HG02943 (cell line): Measurements from ENCODE around the gene KMT2C.
"Not testable (repeated sequence)": the region's sequence is repeated elsewhere in the genome, so short reads cannot be mapped to it uniquely, and the experiment has no call there.

Source experiments
- ATAC-seq: cut with Tn5 transposase; IDR thresholded peaks from one replicate; pipeline ENCODE4 v1.9.1; 2021; ENCODE audit warnings: mild to moderate bottlenecking, low read depth, moderate library complexity; ENCODE audit not compliant: unreplicated experiment

The KMT2C gene

DNA sequence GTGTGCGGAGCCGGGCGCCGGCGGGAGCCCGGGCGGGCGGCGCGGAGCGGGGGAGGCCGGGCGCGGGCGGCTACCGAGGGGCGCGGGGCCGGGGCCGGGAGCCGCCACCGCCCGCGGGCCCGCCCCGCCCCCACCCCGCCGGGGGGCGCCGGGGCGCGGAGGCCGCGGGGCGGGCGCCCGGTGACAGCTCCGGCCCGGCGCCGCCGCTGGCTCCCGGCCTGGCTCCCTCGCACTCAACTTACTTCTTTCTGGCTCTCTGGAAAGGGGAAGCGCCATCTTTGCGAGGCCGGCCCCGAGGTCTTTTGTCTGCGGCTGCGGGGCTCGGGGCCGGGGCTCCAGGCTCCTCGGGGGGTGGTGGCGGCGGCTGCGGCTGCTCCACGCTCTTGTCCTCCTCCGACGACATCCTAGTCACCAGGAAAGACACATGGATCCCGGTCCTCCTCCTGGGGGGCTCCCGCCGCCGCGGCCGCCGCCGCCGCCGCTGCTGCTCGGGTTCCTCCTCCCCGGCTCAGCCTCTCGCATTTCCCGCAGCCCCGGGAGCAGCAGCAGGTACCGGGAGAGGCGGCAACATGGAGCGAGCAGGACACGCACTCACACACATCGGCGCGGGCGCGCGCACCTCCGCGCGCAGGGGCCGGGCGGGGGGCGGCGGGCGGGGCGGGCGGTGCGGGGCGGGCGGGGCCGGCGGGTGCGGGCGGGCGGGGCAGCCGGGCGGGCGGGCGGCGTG lies at the start of gene KMT2C:
KMT2C (minus strand) TSS at position 620 of the 727 bp plus-strand sequence; CDS start at position 403, 217 bp downstream.
- peak; percentile 22 for ATAC-seq

DNA sequence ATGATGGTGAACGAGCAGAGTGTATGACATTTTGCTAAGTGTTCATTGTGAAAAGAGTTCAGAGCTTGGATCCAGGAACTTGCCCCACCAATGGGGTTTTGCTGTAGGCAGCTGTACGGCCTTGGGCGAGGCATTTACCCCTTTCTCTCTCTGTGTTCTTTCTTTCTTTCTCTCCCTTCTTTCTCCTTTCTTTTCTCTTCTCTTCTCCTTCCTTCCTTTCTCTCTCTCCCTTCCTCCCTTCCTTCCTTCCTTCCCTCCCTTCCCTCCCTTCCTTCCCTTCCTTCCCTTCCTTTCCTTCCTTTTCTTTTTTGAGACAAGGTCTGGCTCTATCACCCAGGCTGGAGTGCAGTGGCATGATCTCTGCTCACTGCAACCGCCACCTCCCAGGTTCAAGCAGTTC lies 45.3 kb upstream of the KMT2C start:
- ATAC-seq: no peak

DNA sequence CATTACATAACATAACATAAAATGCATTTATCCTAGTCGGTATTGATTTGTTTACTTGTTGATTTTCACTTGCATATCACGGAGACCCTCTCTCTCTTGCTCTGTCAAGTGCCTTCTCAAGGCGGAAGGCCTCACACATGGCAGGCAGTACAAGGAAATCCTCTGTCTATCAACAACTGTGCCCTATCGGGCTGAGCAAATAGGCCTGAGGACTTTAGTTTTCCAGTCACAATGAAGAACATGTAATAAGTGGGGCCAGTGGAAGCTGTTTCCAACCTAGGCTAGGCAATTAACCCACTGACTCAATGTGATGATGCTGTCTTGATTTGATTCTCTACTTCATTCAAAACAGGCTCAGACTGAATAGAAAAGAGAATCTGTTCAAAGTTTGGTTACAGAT lies 44.9 kb upstream of the KMT2C start:
- no peak for ATAC-seq

DNA sequence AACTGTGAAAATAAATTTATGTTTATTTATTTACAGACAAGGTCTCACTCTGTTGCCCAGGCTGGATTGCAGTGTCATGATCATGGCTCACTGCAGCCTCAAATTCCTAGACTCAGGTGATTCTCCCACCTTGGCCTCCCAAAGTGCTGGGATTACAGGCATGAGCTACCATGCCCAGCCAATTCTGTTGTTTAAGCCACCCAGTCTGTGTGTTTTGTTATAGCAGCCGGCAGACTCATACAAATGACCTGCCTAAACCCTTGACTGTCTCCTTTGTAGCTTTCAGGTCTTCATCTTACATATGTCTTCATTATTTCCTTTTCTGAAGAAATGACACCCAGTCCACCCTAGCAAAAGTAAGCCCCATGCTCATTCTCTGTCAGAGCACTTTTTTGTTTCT lies 43.8 kb upstream of the KMT2C start:
- no peak for ATAC-seq

DNA sequence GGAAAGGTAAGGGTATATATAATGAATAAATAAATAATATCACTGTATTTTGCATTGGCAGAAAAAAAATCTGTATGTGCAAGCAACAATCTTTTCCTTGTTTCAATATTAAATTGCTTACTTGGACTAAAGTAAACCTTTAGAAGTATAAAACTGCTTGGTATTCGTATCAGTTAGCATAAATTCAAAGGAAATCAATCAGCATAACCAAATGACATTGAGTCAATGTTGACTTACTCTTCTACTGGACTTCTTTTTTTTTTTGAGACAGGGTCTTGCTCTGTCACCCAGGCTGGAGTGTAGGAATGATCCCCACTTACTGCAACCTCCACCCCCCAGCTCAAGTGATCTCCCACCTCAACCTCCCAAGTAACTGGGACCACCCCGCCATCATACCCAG lies 42.3 kb upstream of the KMT2C start:
- no peak for ATAC-seq

DNA sequence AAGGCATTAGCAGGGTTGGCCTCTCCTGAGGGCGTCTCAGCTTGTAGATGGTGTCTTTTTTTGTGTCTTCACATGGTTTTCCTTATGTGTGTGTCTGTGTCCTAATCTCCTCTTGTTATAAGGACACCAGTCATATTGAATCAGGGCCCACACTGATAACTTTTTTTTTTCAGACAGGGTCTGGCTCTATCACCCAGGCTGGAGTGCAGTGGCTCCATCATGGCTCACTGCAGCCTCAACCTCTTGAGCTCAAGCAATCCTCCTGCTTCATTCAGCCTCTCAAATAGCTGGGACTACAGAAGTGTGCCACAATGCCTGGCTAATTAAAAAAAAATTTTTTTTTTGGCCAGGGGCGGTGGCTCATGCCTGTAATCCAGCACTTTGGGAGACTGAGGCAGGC lies 41.3 kb upstream of the KMT2C start:
- no peak for ATAC-seq

DNA sequence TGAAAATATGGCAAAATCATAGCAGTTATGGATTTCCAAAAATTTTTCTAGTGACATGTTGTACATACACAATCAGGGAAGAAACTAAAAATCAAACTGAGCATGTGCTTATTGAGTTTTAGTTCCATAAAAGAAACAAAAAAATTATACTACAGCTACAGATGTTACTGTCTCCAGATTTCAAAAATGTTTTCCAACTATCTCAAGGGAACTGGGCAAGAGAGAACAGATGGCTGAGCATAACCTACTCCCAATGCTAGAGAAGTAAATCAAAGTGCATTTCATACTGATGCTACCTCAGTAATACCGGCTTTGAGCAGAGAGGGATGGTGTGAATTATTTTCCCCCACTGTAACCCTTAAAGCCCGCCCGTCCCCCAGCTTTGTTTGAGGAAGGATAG lies 40.7 kb upstream of the KMT2C start:
- ATAC-seq: no peak

DNA sequence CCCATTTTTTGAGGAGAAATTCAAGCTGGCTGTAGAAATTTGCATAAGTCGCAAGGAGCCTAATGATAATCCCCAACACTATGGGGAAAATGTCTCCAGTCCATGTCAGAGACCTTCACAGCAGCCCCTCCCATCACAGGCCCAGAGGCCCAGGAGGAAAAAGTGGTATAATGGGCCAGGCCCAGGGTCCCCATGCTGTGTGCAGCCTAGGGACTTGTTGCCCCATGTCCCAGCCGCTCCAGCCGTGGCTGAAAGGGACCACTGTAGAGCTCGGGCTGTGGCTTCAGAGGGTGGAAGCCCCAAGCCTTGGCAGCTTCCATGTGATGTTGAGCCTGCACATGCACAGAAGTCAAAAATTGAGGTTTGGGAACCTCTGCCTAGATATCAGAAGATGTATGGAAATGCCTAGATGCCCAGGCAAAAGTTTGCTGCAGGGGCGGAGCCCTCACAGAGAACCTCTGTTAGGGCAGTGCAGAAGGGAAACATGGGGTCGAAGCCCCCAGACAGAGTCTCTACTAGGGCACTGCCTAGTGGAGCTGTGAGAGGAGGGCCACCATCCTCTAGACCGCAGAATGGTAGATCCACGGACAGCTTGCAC lies 35.3 kb upstream of the KMT2C start:
- not testable (repeated sequence) for ATAC-seq

DNA sequence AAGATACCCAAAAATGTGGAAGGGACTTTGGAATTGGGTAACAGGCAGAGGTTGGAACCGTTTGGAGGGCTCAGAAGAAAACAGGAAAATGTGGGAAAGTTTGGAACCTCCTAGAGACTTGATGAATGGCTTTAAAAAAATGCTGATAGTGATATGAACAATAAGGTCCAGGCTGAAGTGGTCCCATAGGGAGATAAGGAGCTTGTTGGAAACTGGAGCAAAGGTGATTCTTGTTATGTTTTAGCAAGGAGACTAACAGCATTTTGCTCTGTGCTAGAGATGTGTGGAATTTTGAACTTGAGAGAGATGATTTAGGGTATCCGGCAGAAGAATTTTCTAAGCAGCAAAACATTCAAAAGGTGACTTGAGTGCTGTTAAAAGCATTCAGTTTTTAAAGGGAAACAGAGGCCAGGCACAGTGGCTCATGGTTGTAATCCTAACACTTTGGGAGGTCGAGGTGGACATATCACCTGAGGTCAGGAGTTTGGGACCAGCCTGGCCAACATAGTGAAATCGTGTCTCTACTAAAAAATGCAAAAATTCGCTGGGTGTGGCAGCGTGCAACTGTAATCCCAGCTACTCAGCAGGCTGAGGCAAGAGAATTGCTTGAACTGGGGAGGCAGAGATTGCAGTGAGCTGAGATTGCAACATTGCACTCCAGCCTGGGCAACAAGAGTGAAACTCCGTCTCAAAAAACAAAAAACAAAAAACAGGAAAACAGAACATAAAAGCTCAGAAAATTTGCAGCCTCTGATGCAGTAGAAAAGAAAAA lies 34.6 kb upstream of the KMT2C start:
- ATAC-seq: not testable (repeated sequence)

DNA sequence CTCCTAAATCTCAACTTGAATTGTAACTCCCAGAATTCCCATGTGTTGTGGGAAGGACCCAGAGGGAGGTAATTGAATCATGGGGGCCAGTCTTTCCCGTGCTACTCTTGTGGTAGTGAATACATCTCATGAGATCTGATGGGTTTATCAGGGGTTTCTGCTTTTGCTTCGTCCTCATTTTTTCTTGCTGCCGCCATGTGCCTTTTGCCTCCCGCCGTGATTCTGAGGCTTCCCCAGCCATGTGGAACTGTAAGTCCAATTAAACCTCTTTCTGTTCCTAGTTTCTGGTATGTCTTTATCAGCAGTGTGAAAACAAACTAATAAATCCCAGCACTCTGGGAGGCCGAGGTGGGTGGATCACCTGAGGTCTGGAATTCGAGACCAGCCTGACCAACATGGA lies 33.8 kb upstream of the KMT2C start:
- not testable (repeated sequence) for ATAC-seq

DNA sequence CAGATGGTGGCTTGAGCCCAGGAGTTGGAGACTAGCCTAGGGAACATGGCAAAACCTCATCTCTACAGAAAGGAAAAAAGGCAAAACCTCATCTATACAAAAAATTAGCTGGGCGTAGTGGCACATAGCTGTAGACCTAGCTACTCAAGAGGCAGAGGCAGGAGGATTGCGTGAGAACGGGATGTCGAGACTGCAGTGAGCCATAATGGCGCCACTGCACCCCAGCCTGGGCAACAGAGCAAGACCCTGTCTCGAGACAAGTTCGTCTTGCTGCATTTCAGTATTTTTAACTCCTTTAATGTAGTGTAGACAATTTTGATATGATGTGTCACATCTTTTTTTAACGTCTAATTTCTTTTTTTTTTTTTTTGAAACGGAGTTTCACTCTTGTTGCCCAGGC lies 31.4 kb upstream of the KMT2C start:
- no peak for ATAC-seq

DNA sequence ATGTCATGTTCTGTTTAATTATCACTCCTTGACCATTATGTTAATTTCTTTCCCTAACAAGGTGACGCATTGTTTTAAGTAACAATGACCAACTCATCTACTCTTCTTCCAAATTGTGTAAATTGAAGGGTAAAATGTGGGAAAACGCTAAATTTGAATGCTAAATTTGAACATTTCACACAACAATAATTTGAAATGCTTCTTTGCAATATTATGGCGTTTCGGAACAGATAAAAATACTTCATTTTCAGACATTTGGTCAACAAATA lies 29.2 kb upstream of the KMT2C start:
- no peak for ATAC-seq

DNA sequence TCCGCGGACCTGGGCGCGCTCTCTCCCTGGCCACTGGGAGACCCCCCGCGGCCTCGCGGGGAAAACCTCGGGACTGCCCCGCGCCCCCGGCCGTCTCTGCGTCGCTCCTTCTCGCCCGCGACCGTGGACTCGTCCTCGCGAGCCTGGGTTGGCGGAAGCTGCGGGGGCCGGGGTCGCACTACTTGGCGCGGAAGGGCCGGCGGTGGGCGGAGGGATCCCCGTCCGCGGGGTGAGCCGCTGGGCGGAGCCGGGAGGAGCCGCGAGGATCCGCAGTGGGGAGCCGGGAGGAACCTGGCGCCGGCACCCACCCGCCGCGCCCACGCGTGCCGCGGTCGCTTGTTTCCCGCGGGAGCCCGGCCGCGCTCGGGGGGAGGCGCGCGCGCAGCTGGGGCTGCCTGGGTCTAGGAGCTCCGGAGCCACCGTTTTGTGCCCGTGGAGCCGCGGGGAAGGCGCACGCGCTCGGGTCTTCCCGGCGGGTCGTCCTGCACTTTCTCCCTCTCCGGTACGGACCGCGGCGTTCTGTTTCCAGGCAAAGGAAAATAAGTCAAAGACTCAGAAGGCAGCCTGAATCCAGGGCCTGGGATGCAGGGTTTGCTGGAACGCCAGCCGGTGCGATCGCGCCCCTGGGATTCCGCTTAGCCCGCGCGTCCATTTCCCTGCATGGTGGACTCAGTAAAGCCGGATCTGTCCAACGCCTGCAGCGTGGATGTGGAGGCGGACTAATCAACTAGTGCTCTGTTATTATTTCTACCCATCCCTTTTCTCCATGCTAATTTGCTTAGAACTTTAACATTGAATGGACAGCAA lies 28.7 kb upstream of the KMT2C start:
- ATAC-seq: peak; percentile 45

DNA sequence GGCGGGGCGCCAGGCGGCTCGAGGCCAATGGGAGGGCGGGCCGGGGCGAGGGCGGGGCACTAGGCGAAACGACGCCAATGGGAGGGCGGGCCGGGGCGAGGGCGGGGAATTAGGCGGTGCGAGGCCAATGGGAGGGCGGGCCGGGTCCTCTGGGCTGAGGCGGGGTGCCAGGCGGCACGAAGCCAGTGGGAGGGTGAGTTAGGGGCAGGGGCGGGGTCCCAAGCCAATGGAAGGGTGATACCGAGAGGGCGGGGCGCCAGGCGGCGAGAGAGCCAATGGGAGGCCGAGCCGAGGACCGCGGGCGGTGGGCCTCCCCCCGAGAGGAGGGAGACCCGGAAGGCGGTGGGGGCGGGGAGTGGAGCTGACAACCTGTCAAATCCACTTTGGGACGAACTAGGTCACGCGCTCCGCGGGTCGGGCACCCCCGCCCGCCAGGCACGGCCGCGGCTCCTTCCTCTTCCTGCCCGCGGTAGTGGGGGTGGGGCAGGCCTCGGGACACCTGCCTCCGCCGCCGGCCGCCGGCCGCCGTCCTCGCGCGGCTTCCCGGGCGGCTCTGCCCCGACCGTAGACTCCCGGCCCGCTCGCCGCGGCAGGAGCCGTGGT lies 28.0 kb upstream of the KMT2C start:
- ATAC-seq: peak; percentile 79

DNA sequence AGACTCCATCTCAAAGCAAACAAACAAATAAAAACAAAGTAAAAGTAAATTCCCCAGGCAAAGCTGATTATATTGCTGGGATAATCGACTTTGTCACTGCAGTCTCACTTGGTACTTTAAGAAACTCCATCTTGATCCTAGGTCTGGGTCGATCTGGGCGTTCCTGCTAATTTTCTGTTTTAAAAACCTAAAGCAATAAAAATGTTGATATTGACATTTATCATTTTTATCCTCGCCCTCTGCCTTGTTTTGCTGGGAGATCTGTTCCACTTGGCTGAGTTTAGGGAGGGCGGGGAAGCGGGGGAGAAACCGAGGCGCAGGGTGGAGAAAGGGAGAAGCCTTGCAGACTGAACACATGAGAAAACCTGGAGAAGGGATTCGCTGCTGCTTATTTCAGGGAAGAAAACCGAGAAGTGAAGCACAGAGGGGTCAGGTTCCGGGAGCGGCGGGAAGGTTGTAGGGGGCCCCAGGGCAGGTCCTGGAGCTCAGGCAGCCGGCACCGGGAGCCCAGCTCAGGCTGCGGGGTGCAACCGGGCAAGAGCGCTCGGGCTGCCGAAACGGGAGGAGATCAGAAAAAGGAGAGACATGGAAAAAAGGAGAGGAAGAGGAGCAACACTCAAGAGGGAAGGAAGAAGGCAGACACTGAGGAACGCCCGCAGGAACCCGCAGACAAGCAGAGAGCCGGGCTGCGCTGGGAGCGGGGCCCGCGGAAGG lies 27.3 kb upstream of the KMT2C start:
- peak; percentile 21 for ATAC-seq

DNA sequence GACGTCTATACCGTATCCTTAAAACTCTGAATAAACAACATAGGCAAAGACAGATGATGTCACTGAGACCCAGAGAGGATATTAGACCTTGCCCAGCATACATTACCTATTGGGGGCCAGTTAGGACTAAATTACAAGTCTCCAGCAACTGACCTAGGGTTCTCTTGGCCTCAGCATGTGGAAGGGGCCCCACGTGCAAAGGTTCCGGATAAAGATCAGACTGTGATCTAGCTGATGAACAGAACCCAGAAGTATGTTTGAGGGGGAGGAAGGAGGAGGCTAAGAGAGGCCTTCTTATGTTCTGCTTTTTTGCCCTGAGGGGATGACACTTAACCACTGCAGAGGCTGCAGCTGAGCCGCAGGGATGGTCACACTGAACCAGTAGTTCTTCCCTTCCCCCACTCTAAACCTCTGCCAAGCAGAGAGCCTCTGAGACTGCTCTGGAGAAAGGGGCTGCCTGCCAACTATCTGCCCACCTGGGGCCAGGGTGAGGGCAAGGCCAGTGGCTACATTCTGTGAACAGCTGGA lies 24.0 kb upstream of the KMT2C start:
- no peak for ATAC-seq

DNA sequence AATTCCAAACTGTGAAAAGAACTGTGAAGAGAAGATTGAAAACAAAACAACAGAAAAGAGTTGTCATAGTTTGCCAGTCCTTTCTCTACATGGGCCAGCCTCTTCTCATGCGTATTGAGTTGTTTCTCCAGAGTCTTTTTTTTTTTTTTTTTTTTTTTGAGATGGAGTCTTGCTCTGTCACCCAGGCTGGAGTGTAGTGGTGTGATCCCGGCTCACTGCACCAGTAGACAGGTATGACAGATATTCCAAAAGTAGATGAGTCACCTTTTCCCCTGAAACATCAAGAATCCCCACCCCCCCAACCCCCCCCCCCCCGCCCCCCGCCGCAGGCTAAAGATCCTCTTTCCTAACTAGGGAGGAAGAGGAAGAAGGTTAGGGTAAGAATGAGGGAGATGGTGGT lies 15.6 kb upstream of the KMT2C start:
- ATAC-seq: no peak

DNA sequence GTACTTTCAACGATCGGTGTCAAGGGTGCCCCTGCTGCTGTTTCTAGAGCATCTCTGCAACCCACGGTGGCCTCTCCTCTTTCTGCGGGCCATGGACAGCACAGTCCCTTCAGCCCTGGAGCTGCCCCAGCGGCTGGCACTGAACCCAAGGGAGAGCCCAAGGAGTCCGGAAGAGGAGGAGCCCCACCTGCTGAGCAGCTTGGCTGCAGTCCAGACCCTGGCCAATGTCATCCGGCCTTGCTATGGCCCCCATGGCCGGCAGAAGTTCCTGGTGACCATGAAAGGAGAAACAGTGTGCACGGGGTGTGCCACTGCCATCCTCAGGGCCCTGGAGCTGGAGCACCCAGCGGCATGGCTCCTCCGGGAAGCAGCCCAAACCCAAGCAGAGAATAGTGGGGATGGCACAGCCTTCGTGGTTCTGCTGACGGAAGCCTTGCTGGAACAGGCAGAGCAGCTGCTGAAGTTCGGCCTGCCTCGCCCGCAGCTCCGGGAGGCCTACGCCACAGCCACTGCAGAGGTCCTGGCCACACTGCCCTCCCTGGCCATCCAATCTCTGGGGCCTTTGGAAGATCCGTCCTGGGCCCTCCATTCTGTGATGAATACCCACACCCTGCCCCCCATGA lies 9.7 kb upstream of the KMT2C start:
- not testable (repeated sequence) for ATAC-seq

DNA sequence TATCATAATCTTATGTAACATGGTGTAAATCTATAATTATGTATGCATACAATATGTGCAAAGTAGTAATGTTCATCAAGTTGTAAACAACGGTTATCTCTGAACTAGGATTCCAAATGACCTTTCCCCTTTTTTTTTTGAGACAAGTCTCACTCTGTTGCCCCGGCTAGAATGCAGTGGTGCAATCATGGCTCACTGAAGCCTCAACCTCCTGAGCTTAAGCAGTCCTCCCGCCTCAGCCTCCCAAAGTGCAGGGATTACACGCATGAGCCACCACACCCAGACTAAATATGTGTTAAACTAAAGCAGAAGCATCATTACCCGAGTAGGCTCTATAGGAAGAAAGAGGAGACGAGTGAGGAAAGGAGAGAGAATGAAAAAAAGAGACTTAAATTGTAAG lies 7.8 kb upstream of the KMT2C start:
- ATAC-seq: no peak
